Smooth muscle cell of the brain vasculature (primary cell): ENCODE data around the gene SEPTIN1.
"Not testable (repeated sequence)": the region's sequence is repeated elsewhere in the genome, so short reads cannot be mapped to it uniquely, and the experiment has no call there.

Experiments
- DNase-seq: peaks from one replicate; pipeline ENCODE4 v3.0.0-alpha.2; 2012; ENCODE audit warnings: low read depth, low spot score

The SEPTIN1 gene

GRCh38 chr16:30401768-30402425 is 19.5 kb upstream of the SEPTIN1 start:
- DNase-seq = no peak

DNA sequence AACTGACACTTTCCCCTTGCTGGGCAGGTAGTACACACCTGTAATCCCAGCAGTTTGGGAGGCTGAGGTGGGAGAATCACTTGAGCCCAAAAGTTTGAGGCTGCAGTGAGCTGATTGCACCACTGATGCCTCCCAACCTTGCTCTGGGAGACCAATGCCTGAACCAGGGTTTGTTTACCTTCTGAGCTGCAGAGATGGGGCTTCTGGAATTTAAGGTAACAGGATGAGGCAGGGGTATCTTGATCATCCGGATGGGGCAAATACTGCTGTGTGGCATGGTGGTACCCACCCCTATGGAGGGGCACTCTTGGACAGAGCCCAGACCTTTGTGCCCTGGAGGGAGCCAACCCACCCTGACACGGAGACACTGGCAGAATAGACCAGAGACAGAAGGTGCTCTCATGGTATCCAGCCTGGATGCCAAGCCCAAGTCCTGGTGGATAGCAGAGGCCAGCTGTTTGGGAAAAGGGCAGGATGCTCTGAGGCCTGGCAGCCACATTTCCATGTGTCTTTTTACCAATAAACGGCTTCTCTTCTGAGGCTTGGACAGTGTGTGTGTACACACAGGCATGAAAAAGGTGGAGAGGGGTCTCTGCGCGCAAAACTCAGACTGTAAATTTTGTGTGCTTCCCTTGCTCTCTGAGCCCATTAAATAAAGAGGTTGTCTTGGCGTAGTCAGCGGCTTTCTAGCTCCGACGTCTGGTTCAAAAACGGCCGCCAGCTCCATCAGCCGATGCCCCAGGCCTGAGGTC is 17.2 kb upstream of the SEPTIN1 start:
- no peak for DNase-seq

- DNase-seq = no peak
Observed at GRCh38 chr16:30398661-30399434, 16.5 kb upstream of the SEPTIN1 start.

- no peak for DNase-seq
Observed at GRCh38 chr16:30397776-30398660, 15.7 kb upstream of the SEPTIN1 start.

DNA sequence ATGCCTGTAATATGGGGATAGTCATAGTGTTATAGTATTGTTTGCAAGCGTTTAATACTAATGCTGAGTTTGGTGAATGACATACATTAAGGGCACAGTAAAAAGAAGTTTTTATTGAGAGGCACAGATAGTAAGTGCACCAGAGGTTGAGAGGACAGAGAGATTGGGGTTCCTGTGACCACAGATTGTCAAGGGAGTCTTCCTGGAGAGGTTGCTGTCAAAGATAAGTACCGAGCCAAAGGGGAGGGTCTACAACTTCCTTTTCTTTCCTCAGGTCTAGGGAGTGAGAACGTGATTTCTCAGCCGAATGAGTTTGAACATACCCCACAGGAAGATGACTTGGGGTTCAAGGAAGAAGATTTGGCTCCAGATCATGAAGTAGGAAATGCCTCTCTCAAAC is 14.7 kb upstream of the SEPTIN1 start:
- DNase-seq = no peak

DNA sequence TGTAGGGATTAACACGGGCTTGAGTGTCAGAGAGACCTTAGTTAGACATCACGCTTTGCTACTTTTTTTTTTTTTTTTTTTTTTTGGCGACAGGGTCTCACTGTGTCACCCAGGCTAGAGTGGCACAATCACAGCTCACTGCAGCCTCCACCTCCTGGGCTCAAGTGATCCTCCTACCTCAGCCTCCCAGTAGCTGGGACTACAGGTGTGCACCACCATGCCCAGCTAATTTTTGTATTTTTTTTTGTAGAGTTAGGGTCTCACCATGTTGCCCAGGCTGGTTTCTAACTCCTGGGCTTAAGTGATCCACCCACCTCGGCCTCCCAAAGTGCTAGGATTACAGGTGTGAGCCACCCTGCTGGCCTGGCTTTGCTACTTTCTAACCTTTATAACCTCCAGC is 14.3 kb upstream of the SEPTIN1 start:
- not testable (repeated sequence) for DNase-seq

DNA sequence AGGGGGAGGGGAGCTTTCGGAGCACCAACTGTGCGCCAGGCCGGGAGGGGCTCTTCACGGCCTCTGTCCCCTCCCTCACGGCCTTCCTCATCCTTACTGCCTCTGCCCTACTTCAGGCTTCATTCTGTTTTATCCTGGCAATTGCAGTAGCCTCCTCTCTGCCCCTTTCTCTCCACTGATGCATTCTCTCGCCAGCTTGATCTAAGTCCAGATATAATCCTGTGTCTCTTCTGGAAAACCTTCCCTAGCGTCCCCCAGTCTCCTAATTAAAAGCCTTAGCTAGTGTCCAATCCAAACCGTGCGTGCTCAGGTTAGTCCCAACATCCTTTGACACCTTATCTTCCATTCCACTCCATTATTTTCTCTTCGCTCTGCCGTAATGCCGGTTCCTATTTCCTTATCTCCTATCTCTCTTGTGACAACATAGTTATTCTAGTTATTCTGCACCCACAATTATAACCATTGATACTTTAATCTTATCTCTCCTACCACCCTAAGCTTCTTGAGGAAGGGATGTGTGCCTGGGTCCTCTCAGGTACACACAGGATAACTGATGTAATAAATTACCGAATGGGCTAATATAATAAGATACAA is 13.7 kb upstream of the SEPTIN1 start:
- DNase-seq = no peak

DNA sequence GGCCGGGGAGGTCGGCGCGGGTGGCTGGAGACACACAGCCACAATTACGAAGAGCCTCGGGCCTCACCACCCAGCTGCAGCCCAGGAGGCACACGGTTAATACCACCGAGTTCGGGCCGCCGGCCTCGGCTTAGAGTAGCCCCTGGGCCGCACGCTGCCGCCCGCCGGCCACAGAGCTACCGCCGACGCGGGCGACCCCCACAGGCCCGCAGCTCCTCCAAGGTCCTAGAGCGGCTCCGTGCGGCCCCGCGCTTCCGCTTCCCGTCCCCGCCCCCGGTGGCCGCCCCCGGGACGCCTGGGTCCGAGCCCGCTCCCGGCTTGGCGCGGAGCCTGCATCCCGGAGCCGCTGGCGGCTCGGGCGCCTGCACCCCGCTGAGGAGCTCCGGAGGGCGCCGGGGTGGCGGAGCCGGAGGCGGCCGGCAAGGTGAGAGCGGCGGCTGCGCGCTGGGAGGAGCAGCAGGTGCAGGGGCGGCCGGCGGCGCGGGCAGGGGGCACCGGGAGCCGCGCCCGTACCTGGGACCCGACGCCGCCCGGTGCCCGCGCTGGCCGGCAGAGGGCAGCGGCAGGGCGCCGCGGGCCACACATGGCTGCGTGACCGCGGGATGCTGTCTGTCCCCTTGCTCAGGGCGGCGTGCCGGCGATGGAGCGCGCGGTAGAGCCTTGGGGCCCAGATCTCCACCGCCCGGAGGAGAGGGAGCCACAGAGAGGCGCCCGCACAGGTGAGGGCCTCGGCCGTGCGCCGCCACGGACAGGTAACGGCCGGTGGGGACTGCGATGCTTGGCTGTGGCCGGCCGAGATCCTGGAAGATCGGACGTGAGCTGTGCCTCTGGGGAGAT is 13.0 kb upstream of the SEPTIN1 start, which contains the start of gene ZNF48:
TSS of gene ZNF48 (plus strand) at position 266 of the 837 bp plus-strand sequence. CDS start at position 641, 375 bp downstream.
- DNase-seq = peak; percentile 77

DNA sequence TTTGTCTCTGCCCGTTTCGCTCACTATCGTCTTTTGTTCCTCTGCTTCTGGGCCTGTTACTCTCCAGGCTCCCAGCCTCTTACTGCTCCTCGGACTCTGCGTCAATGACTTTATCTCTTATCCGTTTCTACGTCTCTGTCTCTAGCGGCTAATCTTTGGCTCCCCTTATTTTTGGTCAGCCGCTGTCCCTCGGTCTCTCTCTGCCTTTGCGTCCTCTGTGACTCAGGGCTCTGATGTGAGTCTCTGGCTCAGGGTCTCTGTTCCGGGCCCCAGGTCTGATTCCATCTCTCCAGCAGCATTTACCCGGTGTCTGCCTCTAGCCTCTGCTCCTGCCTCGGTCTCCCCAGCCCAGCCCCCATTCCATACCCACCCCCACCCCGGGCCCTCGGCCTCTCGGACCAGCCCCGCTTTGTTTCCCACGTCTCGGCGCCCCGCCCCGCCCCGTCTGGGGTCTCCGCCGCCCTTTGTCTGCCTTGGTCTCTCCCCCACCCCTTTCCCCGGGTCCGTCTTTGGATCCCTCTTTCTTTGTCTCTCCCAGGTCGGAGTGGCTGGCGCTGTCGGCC is 12.3 kb upstream of the SEPTIN1 start:
- no peak for DNase-seq

DNA sequence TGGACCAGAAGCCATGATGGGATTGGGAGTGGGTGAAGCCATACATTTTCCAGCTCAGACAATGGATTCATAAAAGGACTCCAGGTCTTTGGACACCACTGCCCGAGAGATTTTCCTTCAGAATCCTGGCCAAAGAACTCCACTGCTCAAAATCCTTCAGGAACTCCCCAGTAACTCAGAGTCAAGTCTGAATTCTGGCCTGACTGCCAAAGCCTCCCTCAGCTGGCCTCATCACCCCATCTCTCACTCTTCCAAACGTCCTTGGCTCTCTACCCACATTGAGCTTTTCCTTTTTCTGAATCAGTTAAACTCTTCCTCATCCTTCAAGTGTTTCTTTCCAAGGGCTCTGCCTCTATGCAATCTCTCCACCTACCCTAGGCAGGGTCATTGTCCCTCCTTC is 1.2 kb upstream of the SEPTIN1 start:
- no peak for DNase-seq

DNA sequence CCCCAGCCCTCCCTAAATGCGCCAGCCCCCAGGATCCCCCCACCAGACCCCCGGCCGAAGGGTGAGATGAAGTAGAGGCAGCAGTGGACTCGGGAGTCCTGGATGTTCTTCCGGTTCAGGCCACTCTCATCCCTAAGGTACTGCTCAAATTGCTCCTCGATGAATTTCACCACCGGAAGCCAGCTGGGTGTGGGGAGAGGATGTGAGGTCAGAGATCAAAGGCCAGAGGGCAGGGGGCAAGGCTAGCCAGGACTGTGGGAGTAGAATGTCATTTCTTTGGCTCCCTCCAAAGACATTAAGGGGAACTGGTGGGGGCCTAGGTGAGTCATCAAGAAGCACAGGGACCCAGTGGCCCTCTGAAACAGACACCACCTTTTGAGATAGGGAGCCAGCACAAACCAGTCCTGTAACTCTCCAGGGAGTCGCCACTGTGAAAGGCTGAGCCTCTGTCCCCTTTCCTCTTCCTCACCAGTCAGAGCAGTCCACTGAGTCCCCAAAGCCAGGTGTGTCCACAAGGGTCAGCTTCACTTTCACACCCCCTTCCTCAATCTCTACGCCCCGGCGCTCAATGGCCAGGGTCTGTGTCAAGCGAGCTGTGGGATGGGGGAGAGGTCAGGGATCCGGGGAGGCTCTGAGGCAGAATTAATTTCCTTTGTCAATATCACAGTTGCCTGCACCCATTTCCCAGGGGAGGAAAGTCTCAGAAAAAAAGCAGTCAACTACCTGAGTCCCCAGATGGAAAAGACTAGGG is 895 bp downstream of the SEPTIN1 start:
- DNase-seq = no peak

GRCh38 chr16:30380803-30381208 is 1.6 kb downstream of the SEPTIN1 start:
- no peak for DNase-seq

DNA sequence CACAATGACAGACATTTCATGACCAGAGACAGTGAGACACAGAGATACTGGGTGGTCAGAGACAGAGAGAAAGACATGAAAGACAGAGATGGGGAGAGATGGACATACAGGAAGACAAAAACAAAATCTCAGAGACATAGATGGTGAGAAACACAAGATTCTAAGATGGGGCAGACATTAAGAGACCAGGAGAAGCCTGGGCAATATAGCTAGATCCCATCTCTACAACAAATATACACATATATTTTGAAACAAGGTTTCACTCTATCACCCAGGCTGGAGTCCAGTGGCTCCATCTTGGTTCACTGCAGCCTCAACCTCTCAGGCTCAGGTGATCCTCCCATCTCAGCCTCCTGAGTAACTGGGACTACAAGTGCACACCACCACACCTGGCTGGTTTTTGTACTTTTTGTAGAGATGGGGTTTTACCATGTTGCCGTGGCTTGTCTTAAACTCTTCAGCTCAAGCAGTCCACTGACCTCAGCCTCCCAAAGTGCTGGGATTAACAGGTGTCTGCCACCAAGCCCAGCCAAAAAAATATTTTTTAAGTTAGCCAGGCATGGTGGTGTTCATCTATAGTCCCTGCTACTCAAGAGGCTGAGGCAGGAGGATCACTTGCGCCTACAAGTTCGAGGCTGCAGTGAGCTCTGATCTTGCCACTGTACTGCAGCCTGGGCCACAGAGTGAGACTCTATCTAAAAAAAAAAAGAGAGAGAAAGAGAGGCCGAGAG is 2.1 kb downstream of the SEPTIN1 start:
- DNase-seq = no peak

GRCh38 chr16:30379158-30379783 is 3.1 kb downstream of the SEPTIN1 start:
- DNase-seq = no peak

- DNase-seq = peak; percentile 97
Observed at GRCh38 chr16:30378236-30379157, 3.9 kb downstream of the SEPTIN1 start.

DNA sequence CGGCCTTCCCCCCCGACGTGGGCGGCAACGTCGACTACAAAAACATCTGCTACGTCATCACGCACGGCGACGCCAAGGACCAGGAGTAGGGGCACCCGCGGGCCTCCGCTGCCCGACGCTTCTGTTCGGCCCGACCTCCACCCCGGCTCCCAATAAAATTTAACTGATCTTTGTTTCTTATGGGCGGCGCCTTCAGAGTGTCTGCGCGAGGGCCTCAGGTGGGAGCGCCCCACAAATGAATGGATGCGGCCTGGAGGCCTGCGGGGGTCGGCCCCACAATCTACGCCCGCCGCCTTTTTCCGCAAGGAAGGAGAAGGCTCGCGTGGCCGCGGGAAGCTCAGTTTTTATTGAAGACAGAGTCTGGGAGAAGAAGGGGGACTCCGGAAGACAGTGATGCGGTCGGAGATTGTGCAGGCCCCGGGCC is 4.5 kb downstream of the SEPTIN1 start:
- peak; percentile 65 for DNase-seq
